ENCODE measurements around the gene LMOD2.

The LMOD2 gene

GRCh38 chr7:123682690-123683089, 27.0 kb downstream of the LMOD2 start:
- no peak overlapping the region for H2AK5ac ChIP-seq (ENCODE audit: low read length)
- no peak overlapping the region for H2BK120ac ChIP-seq (ENCODE audit: low read depth, low read length)
- peak; percentile 74 for DNase-seq
- H3K27ac ChIP-seq (ENCODE audit: low read depth, low read length): no peak overlapping the region
- no peaks in the 10 kb centered on the region for H3K79me2 ChIP-seq (ENCODE audit: control insufficient read depth, insufficient read depth, low read length)
- no peak overlapping the region for H3K56ac ChIP-seq (ENCODE audit: low read length)
- H3K4ac ChIP-seq (ENCODE audit: low read depth, low read length): no peak overlapping the region
- no peak overlapping the region for H4K8ac ChIP-seq (ENCODE audit: low read depth, low read length)
- H3K36me3 ChIP-seq (ENCODE audit: control insufficient read depth, insufficient read depth, low read length): no peaks in the 10 kb centered on the region
- H3K79me1 ChIP-seq (ENCODE audit: low read length): no peaks in the 10 kb centered on the region
- no peak overlapping the region for H2BK5ac ChIP-seq (ENCODE audit: low read length)
- H3K4me3 ChIP-seq (ENCODE audit: low read length): no peak overlapping the region
- WGBS (ENCODE audit: extremely low coverage, insufficient coverage, low lambda C conversion rate): no CpG with 5 or more reads among the region's 1 CpG
- H4K5ac ChIP-seq (ENCODE audit: low read length): no peak overlapping the region
- no peak overlapping the region for H3K4me2 ChIP-seq (ENCODE audit: low read length)
- no peaks in the 10 kb centered on the region for H3K4me1 ChIP-seq (ENCODE audit: control insufficient read depth, low read depth, low read length)
- no peak overlapping the region for H3K18ac ChIP-seq (ENCODE audit: low read length)
- no peak overlapping the region for H2BK15ac ChIP-seq (replicated peaks; ENCODE audit: low read depth)
- no peak overlapping the region for H3K23ac ChIP-seq (ENCODE audit: low read length)
- H3K27me3 ChIP-seq (ENCODE audit: insufficient read depth, low read length, poor library complexity): no peaks in the 10 kb centered on the region
- H3K9ac ChIP-seq (ENCODE audit: low read length): no peak overlapping the region

- Histone ChIP-seq H4K8ac (ENCODE audit: low read depth, low read length) (no peak overlapping the region), H3K9ac (ENCODE audit: low read length) (no peak overlapping the region), H3K36me3 (ENCODE audit: control insufficient read depth, insufficient read depth, low read length) (no peaks in the 10 kb centered on the region), H4K5ac (ENCODE audit: low read length) (no peak overlapping the region), H3K18ac (ENCODE audit: low read length) (no peak overlapping the region), H3K27me3 (ENCODE audit: insufficient read depth, low read length, poor library complexity) (no peaks in the 10 kb centered on the region), H3K23ac (ENCODE audit: low read length) (no peak overlapping the region), H3K4me2 (ENCODE audit: low read length) (no peak overlapping the region), H2BK5ac (ENCODE audit: low read length) (no peak overlapping the region), H2BK15ac (replicated peaks; ENCODE audit: low read depth) (no peak overlapping the region), H2BK120ac (ENCODE audit: low read depth, low read length) (no peak overlapping the region), H3K56ac (ENCODE audit: low read length) (no peak overlapping the region), H3K4me1 (ENCODE audit: control insufficient read depth, low read depth, low read length) (no peaks in the 10 kb centered on the region), H3K79me2 (ENCODE audit: control insufficient read depth, insufficient read depth, low read length) (no peaks in the 10 kb centered on the region), H2AK5ac (ENCODE audit: low read length) (no peak overlapping the region), H3K4ac (ENCODE audit: low read depth, low read length) (no peak overlapping the region), H3K79me1 (ENCODE audit: low read length) (peaks cover 1% of the 10 kb centered on the region), H3K27ac (ENCODE audit: low read depth, low read length) (no peak overlapping the region), H3K4me3 (ENCODE audit: low read length) (no peak overlapping the region)
- no CpG with 5 or more reads among the region's 2 CpGs for WGBS (ENCODE audit: extremely low coverage, insufficient coverage, low lambda C conversion rate)
- no peak for DNase-seq
Observed at GRCh38 chr7:123687161-123687560, 31.5 kb downstream of the LMOD2 start.

GRCh38 chr7:123687727-123688126, 32.1 kb downstream of the LMOD2 start:
- no peak overlapping the region for H3K27ac ChIP-seq (ENCODE audit: low read depth, low read length)
- no peak overlapping the region for H3K9ac ChIP-seq (ENCODE audit: low read length)
- H2BK15ac ChIP-seq (replicated peaks; ENCODE audit: low read depth): no peak overlapping the region
- no peak for DNase-seq
- no peak overlapping the region for H4K8ac ChIP-seq (ENCODE audit: low read depth, low read length)
- H3K4me1 ChIP-seq (ENCODE audit: control insufficient read depth, low read depth, low read length): no peaks in the 10 kb centered on the region
- no peak overlapping the region for H2AK5ac ChIP-seq (ENCODE audit: low read length)
- no peak overlapping the region for H4K5ac ChIP-seq (ENCODE audit: low read length)
- H3K56ac ChIP-seq (ENCODE audit: low read length): no peak overlapping the region
- no peak overlapping the region for H3K4me3 ChIP-seq (ENCODE audit: low read length)
- H3K27me3 ChIP-seq (ENCODE audit: insufficient read depth, low read length, poor library complexity): no peaks in the 10 kb centered on the region
- H3K4me2 ChIP-seq (ENCODE audit: low read length): no peak overlapping the region
- WGBS (ENCODE audit: extremely low coverage, insufficient coverage, low lambda C conversion rate): no CpG with 5 or more reads among the region's 1 CpG
- no peaks in the 10 kb centered on the region for H3K79me2 ChIP-seq (ENCODE audit: control insufficient read depth, insufficient read depth, low read length)
- peaks cover 1% of the 10 kb centered on the region for H3K79me1 ChIP-seq (ENCODE audit: low read length)
- no peak overlapping the region for H2BK120ac ChIP-seq (ENCODE audit: low read depth, low read length)
- H3K23ac ChIP-seq (ENCODE audit: low read length): no peak overlapping the region
- H3K18ac ChIP-seq (ENCODE audit: low read length): no peak overlapping the region
- no peaks in the 10 kb centered on the region for H3K36me3 ChIP-seq (ENCODE audit: control insufficient read depth, insufficient read depth, low read length)
- no peak overlapping the region for H3K4ac ChIP-seq (ENCODE audit: low read depth, low read length)
- no peak overlapping the region for H2BK5ac ChIP-seq (ENCODE audit: low read length)

GRCh38 chr7:123689250-123689649, 33.6 kb downstream of the LMOD2 start:
- H3K9ac ChIP-seq (ENCODE audit: low read length): no peak overlapping the region
- H2BK5ac ChIP-seq (ENCODE audit: low read length): no peak overlapping the region
- H4K5ac ChIP-seq (ENCODE audit: low read length): no peak overlapping the region
- H3K36me3 ChIP-seq (ENCODE audit: control insufficient read depth, insufficient read depth, low read length): no peaks in the 10 kb centered on the region
- WGBS (ENCODE audit: extremely low coverage, insufficient coverage, low lambda C conversion rate): no CpG with 5 or more reads among the region's 3 CpGs
- no peak overlapping the region for H3K4ac ChIP-seq (ENCODE audit: low read depth, low read length)
- H3K27me3 ChIP-seq (ENCODE audit: insufficient read depth, low read length, poor library complexity): no peaks in the 10 kb centered on the region
- no peak overlapping the region for H2AK5ac ChIP-seq (ENCODE audit: low read length)
- no peak overlapping the region for H2BK15ac ChIP-seq (replicated peaks; ENCODE audit: low read depth)
- H3K23ac ChIP-seq (ENCODE audit: low read length): no peak overlapping the region
- no peak overlapping the region for H4K8ac ChIP-seq (ENCODE audit: low read depth, low read length)
- no peaks in the 10 kb centered on the region for H3K79me2 ChIP-seq (ENCODE audit: control insufficient read depth, insufficient read depth, low read length)
- H3K27ac ChIP-seq (ENCODE audit: low read depth, low read length): no peak overlapping the region
- no peak overlapping the region for H3K18ac ChIP-seq (ENCODE audit: low read length)
- H3K56ac ChIP-seq (ENCODE audit: low read length): no peak overlapping the region
- H2BK120ac ChIP-seq (ENCODE audit: low read depth, low read length): no peak overlapping the region
- no peaks in the 10 kb centered on the region for H3K4me1 ChIP-seq (ENCODE audit: control insufficient read depth, low read depth, low read length)
- peaks cover 1% of the 10 kb centered on the region for H3K79me1 ChIP-seq (ENCODE audit: low read length)
- H3K4me2 ChIP-seq (ENCODE audit: low read length): no peak overlapping the region
- no peak for DNase-seq
- H3K4me3 ChIP-seq (ENCODE audit: low read length): no peak overlapping the region

- no peak overlapping the region for H4K8ac ChIP-seq (ENCODE audit: low read depth, low read length)
Observed at GRCh38 chr7:123690550-123690949, 34.9 kb downstream of the LMOD2 start.

DNA sequence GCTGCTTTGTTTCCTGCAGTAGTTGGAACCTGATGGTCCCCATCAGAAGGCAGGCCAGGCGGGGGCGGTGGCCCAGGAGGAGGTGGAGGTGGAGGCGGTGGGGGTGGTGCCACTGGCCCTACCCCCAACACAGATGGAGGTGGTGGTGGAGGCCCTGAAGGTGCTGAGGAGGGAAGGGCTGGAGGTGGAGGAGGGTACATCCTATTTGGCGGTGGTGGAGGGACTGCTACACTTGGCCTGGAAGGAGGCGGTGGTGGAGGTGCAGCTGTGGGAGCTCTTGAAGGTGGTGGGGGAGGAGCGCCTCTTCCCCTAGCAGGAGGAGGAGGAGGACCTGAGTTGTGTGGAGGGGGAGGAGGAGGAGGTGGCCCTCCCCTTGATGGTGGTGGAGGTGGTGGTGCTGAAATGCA, 36.8 kb downstream of the LMOD2 start:
- Histone ChIP-seq H3K4me1 (ENCODE audit: control insufficient read depth, low read depth, low read length) (no peaks in the 10 kb centered on the region), H2BK120ac (ENCODE audit: low read depth, low read length) (no peak overlapping the region), H3K4me3 (ENCODE audit: low read length) (no peak overlapping the region)

More at GRCh38 chr7:123690550-123690949, 34.9 kb downstream of the LMOD2 start:
- Histone ChIP-seq H2BK5ac (ENCODE audit: low read length) (no peak overlapping the region), H4K5ac (ENCODE audit: low read length) (no peak overlapping the region), H3K4me3 (ENCODE audit: low read length) (no peak overlapping the region), H3K9ac (ENCODE audit: low read length) (no peak overlapping the region), H3K79me2 (ENCODE audit: control insufficient read depth, insufficient read depth, low read length) (no peaks in the 10 kb centered on the region), H3K36me3 (ENCODE audit: control insufficient read depth, insufficient read depth, low read length) (no peaks in the 10 kb centered on the region), H3K27ac (ENCODE audit: low read depth, low read length) (no peak overlapping the region), H3K4me1 (ENCODE audit: control insufficient read depth, low read depth, low read length) (no peaks in the 10 kb centered on the region), H3K56ac (ENCODE audit: low read length) (no peak overlapping the region), H3K4me2 (ENCODE audit: low read length) (no peak overlapping the region), H3K18ac (ENCODE audit: low read length) (no peak overlapping the region), H2BK15ac (replicated peaks; ENCODE audit: low read depth) (no peak overlapping the region), H3K79me1 (ENCODE audit: low read length) (peaks cover 1% of the 10 kb centered on the region), H2AK5ac (ENCODE audit: low read length) (no peak overlapping the region), H3K4ac (ENCODE audit: low read depth, low read length) (no peak overlapping the region), H2BK120ac (ENCODE audit: low read depth, low read length) (no peak overlapping the region), H3K23ac (ENCODE audit: low read length) (no peak overlapping the region), H3K27me3 (ENCODE audit: insufficient read depth, low read length, poor library complexity) (no peaks in the 10 kb centered on the region)
- WGBS (ENCODE audit: extremely low coverage, insufficient coverage, low lambda C conversion rate): 100% methylated on average over 1 of the region's 2 CpGs
- no peak for DNase-seq

More for the DNA sequence above, 36.8 kb downstream of the LMOD2 start:
- H3K4ac ChIP-seq (ENCODE audit: low read depth, low read length): no peak overlapping the region
- no peak overlapping the region for H2BK15ac ChIP-seq (replicated peaks; ENCODE audit: low read depth)
- H3K27ac ChIP-seq (ENCODE audit: low read depth, low read length): no peak overlapping the region
- H4K8ac ChIP-seq (ENCODE audit: low read depth, low read length): no peak overlapping the region
- no peak overlapping the region for H4K5ac ChIP-seq (ENCODE audit: low read length)
- H3K79me2 ChIP-seq (ENCODE audit: control insufficient read depth, insufficient read depth, low read length): no peaks in the 10 kb centered on the region
- H3K56ac ChIP-seq (ENCODE audit: low read length): no peak overlapping the region
- no peak overlapping the region for H3K9ac ChIP-seq (ENCODE audit: low read length)
- peaks cover 1% of the 10 kb centered on the region for H3K79me1 ChIP-seq (ENCODE audit: low read length)
- DNase-seq: peak; percentile 97
- no peaks in the 10 kb centered on the region for H3K36me3 ChIP-seq (ENCODE audit: control insufficient read depth, insufficient read depth, low read length)
- no peak overlapping the region for H2AK5ac ChIP-seq (ENCODE audit: low read length)
- no peak overlapping the region for H3K18ac ChIP-seq (ENCODE audit: low read length)
- H3K4me2 ChIP-seq (ENCODE audit: low read length): no peak overlapping the region
- H3K27me3 ChIP-seq (ENCODE audit: insufficient read depth, low read length, poor library complexity): no peaks in the 10 kb centered on the region
- no peak overlapping the region for H3K23ac ChIP-seq (ENCODE audit: low read length)
- no CpG with 5 or more reads among the region's 6 CpGs for WGBS (ENCODE audit: extremely low coverage, insufficient coverage, low lambda C conversion rate)
- no peak overlapping the region for H2BK5ac ChIP-seq (ENCODE audit: low read length)
